GM21717 (cell line): Measurements from ENCODE around the gene TRMT2A.
"Not testable (repeated sequence)": the region's sequence is repeated elsewhere in the genome, so short reads cannot be mapped to it uniquely, and the experiment has no call there.

Experiments used
- ATAC-seq: cut with Tn5 transposase; IDR thresholded peaks from one replicate; pipeline ENCODE4 v1.9.1; 2021; ENCODE audit warnings: mild to moderate bottlenecking, moderate library complexity; ENCODE audit not compliant: unreplicated experiment

The TRMT2A gene

DNA sequence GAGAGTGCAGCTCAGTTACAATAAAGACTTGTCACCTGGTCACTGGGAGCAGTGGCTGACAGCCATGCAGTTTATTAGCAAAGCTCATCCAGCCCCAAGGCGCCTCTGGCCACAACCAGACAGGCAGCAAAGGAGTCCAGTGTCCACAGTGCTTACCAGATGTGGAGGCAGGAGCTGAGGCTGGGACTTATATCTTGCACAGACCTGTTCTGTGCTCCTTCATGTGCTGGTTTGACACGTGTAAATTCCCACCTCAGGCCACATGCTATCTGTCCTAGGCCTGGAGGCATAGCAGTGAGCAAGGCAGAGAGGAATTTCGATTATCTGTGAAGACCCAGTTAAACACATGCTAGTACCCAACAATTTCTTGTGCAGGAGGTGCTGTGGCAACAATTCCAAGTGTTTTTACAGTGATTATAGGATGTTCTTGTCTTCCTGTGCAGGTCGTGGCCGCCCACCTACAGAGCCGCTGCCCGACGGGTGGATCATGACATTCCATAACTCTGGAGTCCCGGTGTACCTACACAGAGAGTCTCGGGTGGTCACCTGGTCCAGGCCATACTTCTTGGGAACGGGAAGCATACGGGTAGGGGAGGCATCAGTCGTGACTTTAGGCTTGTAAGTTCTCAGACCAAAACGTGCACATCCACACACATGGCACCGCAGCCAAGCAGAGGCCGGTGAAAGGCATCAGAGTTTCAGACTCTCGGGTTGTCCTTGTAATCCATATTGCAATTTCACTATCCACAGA is 27.6 kb downstream of the TRMT2A start:
- ATAC-seq = no peak

DNA sequence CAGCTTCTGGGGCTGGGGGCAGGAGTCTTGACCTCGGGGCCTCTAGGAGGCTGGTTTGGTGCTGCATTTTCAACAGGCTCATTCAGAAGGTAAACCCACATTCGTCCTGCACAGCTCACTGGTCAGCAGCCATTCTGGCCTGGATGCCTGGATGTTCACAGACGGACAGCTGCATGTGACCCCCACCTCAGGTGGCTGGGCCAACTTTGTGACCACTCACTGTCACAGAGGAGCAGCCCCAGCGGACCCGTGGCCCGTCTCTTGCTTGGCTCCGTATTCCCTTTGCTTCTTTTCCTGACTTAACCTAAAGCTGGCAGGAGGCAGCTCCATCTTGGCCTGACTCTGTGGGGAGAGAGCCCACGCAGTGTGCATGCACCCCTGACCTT is 28.8 kb downstream of the TRMT2A start:
- no peak for ATAC-seq

DNA sequence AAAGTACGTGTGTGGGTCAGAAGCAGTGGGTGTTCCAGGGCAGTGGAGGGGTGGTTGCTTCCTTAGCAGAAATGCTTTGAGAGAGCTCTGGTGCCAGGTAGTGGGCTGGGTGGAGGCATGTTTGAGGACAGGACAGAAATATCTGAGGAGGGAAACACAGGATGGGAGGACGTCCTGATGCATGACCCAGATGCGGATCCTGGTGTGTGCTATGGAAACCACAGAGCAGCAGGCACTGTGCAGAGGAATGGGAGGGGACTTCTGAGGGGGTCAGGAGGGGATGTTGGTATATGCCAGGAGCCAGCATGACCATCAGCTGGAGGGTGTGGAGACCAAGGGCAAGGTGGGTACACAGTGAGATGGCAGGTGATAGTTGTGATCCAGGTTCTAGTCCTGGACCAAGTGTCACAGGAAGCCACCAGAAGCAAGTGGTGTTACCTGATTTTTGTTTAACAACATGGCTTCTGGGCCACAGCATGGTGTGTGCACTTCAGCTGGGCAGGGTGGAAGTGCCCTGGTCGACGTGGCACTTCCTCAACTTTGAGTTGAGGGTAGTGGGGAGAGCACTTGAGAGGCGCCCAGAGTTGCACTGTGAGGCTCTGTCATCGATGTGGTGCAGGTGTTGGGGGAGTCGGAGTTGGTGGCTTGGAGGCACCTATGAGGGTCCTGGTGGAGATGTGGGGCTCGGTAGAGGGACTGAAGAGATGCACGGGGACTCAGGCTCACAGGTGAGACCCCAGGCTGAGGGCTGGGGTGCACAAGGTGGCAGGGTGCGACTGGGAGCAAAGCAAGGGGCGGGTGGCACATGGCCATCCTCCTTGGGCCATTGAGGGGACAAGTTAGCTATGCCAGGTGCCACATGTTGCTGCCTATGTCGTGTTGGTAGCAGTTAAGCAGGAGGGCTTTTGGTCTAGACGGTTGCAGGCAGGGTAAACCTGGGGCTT is 29.4 kb downstream of the TRMT2A start:
- no peak for ATAC-seq

DNA sequence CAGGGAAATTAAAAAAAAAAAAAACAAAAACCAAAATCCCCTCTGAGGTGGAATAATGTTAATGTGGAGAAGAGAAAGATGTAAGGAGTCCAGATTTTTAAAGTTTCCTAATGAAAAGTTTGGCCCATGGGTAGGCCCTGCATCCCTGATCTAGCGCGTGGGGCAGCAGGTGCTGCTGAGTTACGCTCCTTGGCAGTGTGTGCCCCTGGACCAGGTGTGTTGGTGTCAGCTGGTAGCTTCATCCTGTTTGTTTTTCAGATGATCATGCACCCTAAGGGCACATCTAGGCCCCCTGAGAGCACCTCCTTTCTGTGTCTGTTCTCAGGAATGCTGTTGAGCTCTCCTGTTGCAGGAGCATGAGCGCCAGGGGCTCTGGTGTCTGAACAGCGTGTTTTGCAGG is 30.3 kb downstream of the TRMT2A start:
- ATAC-seq = no peak

DNA sequence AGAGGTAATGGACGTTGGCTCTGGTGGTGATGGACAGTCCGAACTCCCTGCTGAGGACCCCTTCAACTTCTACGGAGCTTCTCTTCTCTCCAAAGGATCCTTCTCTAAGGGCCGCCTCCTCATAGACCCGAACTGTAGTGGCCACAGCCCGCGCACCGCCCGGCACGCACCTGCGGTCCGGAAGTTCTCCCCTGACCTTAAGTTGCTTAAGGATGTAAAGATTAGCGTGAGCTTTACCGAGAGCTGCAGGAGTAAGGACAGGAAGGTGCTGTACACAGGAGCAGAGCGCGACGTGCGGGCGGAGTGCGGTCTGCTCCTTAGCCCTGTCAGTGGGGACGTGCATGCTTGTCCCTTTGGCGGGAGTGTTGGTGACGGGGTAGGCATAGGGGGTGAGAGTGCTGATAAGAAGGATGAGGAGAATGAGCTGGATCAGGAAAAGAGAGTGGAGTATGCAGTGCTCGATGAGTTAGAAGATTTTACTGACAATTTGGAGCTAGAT is 30.9 kb downstream of the TRMT2A start:
- ATAC-seq = no peak

DNA sequence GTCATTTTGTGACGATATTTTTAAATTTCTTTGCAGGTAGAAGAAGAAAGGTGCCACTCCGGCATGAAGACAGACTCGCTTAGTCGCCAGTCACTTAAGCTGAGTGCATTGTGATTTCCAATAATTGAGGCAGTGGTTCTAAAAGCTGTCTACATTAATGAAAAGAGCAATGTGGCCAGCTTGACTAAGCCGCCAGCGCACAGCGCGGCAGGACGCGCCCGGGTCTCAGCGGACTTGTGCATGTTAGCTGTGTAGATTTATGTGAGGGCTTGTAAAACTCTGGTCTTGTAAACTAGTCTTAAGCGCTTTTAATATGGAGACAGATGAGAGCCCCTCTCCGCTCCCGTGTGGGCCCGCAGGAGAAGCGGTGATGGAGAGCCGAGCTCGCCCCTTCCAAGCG is 31.4 kb downstream of the TRMT2A start:
- no peak for ATAC-seq

DNA sequence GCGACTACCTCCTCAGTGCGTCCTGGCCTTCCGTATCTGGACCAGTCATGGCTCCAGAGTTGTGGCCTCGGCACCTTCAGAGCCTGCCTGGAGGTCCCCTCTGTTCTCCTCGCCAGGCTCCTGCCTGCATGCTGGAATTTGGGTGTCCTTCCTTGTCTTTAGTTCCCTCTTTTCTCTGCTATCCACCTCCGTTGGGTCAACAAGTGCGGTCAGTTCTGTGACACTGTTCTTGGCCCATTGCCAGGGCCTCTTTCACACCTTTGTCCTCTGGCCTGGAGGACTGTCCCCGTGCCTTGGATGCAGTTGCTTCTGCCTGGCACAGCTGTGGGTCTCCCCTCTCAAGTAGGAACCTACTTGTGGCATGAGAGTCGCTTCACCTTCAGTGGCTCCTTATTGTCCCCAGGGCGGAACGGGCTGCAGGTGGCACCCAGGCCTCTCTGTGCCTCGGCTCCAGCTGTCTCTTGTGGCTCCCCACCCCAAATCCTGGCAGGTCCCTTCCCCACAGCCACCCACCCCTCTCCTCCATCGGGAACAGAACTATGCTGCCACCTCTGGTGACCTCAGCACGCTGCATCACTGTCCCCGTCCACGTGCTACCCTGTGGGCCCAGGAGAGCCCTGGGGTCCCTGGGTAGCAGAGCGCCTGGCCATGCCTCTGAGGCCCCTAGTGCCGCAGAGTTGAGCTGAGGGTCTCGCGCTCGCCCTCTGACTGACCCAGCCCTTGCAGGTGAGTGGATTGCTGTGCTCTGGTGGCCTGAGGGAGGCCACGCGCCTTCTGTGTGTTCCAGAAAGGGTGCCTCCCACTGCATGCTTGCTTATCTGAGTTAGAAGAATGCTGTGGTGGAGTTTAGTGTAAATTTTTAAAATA is 32.2 kb downstream of the TRMT2A start:
- ATAC-seq = no peak

DNA sequence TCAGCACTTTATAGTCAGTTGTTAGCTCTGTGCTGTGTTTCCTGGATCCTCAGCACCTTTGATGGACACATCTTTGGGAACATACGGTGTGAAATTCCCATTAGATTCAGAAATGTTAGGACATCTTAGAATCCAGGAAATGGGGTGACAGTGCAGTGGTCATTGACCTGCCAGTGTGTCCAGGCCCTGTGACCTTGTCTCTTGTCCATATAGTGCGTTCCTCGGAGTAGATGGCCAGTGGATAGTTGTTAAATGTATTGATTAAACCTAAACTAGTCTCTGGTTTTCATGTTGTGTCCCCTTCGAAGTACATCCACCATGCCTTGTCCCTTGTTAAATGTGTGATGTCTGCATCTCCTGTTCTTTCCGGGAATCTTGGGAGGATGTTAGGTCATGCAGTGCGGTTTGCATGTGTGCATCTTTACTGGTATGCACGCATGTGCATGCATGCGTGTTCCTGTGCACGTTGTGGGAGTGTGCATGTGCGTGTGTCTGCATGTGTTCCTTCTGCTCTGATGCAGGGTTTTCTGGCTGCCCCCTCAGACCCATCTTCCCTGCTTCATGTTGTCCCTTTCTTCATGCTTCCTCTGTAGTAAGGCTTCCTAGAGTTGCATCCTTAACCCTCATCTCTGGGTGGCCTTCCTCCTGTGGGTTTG is 33.0 kb downstream of the TRMT2A start:
- ATAC-seq = no peak

DNA sequence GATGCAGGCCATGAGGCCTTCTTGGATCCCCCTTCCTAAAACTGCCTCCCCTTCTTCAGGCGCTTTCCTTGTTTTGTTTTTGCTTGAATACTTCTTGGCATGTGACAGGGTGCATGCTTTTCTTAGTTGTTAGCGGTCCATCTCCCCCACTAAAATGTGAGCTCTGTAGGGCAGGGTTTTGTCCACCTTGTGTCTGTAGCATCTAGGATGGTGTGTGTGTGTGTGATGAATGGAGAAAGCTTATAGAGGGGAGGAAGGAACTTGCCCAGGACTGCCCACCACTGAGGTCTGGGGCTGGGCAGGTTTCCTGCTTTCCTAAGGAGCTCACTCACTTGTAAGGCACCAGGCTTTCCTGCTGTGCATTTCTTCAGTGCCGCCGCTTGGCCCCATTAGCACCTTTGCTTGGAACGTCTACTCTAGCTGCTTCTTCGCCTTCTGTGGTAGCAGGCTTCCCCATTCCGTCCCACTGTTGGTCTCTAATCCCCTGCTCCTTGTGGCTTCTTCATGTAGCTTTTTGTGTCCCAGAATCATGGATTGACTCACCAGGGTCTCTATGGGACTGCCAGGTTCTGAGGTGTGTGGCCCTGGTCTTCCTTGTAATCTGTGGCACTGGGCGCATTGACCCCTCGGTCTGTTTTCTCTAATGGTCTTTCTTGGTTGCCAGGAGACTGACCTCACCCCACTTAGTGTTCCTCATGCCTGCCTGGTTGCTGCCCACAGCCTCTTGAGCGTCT is 33.7 kb downstream of the TRMT2A start:
- no peak for ATAC-seq

DNA sequence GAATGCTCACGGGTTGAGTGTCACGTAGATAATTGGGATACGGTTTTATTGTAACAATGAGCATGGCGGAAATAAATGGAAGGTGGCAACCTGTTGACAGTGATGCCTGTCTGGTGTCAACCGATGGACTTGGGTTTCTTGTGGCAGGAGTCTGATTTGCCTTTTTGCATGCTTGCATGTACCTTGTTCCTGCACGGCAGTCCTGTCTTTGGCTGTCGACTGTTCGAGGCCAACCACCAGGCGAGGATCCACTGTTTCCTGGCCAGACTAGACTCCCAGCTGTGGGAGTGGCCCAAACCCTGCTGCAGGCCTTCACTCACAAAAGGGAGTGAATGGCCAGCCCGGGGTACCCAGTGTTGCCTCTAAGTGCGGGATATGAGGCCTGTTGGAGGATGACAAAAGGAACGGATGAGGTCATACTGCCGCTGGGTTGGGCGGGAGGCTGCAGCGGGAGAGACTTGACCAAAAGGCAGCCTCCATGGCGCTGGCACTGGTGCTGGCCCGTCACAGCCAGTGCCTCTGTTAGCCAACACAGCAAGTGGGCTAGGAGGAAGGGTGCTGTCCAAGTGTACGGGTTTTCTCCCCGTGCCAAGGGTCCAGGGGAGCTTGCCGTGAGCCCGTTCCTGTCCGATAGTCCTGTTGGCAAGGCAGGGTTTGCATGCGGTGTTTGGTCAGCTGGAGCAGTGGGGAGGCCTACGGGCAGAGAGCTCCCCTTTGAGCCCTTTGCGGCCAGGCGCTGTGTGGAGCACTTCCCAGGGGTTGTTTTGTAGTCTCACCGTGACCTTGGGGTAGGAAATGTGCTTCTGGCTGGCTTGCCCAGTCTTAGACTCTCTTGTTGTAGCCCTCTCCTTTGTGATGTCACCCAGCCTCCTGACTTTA is 36.0 kb downstream of the TRMT2A start:
- no peak for ATAC-seq

DNA sequence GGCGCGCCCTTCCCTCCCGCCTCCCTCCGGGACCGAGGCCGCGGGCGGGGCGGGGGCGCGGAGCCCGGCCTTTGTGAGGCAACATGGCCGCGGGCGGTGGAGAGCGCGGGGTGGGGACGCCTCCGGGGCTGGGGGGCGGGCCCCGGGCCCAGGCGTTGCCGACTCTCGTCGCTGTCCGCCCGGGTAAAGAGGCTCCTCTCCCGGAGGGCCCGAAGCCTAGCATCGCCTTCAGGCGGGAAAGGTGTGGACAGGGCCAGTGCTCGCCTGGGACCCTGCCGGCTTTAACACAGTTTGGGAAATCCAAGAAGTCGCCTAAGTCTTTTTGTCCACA is 36.6 kb downstream of the TRMT2A start:
- peak; percentile 61 for ATAC-seq

DNA sequence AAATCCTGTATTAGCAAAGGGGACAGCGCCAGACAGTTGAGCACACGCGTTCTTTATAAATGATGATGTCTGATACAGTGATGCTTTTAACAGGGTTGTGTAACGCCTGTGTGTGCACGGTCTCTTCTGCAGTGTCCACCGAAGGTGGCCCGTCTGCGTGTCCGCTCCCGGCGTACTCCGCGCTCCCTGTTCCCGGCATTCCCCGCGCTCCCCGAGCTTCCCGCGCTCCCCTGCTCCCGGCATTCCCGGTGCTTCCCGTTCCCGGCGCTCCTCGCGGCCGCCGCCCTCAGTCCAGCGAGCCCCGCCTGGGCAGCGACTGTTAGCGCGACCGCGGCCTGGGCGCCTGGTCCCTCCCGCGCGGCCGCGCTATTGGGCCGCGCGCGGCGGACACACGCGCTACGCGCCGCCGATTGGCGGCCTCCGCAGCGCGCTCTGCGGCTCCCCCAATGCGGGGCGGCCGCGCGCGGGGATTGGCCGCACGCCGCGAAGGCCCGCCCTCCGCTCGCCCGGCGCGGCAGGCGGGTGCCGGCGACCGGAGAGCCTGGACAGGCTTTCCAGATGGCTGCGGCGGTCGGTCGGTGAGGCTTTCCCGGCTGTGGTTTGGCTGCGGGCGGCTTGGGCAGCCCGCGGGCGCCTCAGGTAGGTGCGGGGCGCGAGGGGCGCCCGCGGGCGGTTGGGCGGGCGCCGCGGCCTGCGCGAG is 37.1 kb downstream of the TRMT2A start, which contains the start of gene DGCR8:
TSS of gene DGCR8 (plus strand) at position 497 of the 700 bp plus-strand sequence. CDS start 5,723 bp downstream, outside the sequence.
- ATAC-seq = peak; percentile 62

DNA sequence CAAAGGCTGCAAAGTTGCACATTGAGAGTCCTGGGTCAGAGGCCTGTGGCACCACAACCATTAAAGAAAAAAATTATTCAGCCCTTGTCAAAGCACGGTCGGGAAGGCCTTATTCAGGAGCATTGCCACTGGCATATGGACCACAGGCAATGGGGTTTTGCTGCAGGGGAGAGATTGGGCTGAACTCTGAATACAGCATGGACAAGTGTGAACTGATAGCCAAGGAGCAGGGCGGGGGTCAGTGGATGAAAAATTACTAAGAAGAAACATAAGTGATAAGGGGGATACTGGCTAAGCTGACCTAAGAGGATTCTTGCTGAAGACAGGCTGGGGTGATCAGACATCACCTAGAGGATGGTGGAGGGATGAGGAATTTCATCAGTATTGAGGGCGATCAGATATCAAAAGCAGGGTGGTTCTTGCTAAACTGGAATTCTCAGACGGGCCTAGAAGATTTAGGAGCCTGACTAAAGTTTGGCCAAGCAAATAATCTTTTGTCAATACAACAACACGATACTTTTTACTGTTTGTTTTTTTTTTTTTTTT is 40.3 kb downstream of the TRMT2A start:
- no peak for ATAC-seq

DNA sequence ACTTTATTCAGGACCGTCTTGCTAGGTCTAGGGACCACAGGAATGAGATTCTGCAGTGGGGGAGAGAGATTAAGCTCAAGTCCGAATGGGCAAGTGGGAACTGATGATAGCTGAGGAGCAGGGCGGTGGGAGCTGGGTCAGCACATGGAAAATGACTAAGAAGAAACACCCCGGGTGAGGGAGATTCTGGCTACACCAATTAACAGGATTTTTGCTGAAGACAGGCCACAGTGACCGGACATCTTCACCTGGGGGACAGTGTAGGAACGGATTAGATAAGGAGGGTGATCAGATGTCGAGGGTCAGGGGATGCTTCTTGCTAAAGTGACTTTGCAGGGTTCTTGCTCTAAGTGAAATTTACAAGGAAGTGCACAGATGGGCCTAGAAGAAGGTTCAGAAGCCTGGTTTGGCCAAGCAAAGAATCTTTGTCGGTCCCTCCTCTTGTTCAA is 45.5 kb downstream of the TRMT2A start:
- ATAC-seq = no peak

DNA sequence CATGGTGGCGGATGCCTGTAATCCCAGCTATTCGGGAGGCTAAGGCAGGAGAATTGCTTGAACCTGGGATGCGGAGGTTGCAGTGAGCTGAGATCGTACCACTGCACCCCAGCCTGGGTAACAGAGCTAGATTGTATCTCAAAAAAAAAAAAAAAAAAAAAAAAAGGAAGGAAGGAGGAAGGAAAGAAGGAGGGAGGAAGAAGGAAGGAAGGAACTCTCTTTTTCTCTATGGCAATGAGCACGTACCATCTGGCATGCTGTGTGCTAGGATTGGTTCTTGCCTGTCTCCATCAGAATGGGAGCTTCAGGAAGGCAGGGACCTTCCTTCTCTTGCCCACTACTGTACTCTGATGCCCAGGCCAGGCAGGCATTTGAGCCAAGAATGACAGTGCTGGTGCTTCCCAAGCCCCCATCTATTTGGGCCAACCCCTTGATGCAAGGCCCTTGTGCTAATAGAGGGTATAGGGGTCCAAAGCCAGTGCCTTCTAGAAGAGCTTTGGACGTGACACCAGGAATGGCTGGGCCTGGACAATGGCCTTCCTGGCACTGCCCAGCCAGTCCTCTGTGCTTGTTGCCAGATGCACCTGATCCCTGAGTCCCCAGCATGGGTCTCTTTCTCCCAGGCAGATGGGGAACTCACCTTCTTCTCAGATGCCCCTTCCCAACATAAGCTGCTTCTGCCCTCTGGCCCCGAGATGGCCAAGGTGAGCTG is 47.5 kb downstream of the TRMT2A start:
- ATAC-seq = no peak

DNA sequence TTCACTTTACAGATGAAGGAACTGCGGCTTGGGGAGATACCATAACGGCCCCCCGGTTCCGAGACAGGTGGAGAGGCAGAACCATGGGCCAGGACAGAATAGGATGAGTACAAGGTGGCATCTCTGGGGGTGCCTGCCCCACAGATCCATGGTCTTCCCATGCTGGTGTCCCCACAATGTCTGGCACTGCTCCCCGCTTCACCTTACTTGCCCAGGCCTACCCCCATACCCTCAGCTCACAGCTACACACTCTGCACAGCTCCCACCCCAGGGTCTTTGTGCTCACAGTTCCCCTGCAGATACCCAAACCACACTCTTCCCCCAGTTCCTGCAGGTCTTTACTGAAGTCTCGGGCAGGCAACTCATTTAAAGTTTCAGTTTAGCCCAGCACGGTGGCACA is 48.4 kb downstream of the TRMT2A start:
- no peak for ATAC-seq

DNA sequence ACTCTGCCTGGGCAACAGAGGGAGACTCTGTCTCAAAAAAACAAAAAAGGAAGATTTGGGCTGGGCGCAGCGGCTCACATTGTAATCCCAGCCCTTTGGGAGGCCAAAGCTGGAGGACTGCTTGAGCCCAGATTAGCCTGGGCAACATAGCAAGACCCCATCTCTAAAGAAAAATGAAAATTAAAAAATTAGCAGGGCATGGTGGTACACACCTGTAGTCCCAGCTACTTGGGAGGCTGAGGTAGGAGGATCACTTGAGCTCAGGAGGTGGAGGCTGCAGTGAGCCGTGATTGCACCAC is 49.7 kb downstream of the TRMT2A start:
- ATAC-seq = not testable (repeated sequence)
